H9 (cell line): ENCODE results near the gene DUSP1. TPM values are rescaled to one million over a fixed set of nuclear protein-coding genes. Genes with fewer than 3 reads are reported as not detected.

Experiments used
- DNase-seq: peaks from one replicate; pipeline ENCODE4 v3.0.0-alpha.2; 2017
- H2AFZ ChIP-seq: one replicate; pipeline ENCODE4 v1.6.1; 2013; ENCODE audit warnings: mild to moderate bottlenecking, low read length, control low read depth, moderate library complexity
- H2AK5ac ChIP-seq: 2 replicates; pipeline ENCODE4 v1.6.1; 2013; ENCODE audit warnings: low read length, control low read depth, mixed read lengths; ENCODE audit not compliant: insufficient read length
- H2BK120ac ChIP-seq: one replicate; pipeline ENCODE4 v1.6.1; 2013; ENCODE audit warnings: low read depth, mild to moderate bottlenecking, low read length, control low read depth, inconsistent platforms; ENCODE audit not compliant: poor library complexity, severe bottlenecking
- H2BK12ac ChIP-seq: 2 replicates; pipeline ENCODE4 v1.6.1; 2013; ENCODE audit warnings: low read length, control low read depth, mixed read lengths, low read depth; ENCODE audit not compliant: insufficient read length
- H2BK15ac ChIP-seq: 2 replicates; pipeline ENCODE4 v1.6.1; 2013; ENCODE audit warnings: low read depth, low read length, control low read depth
- H2BK20ac ChIP-seq: one replicate; pipeline ENCODE4 v1.6.1; 2013; ENCODE audit warnings: low read depth, mild to moderate bottlenecking, low read length, control low read depth, inconsistent platforms; ENCODE audit not compliant: poor library complexity, severe bottlenecking
- H2BK5ac ChIP-seq: 2 replicates; pipeline ENCODE4 v1.6.1; 2013; ENCODE audit warnings: low read length, control low read depth, mixed read lengths; ENCODE audit not compliant: insufficient read length
- H3K14ac ChIP-seq: 2 replicates; pipeline ENCODE4 v1.6.1; 2013; ENCODE audit warnings: low read length, control low read depth; ENCODE audit not compliant: insufficient read depth
- H3K18ac ChIP-seq: 2 replicates; pipeline ENCODE4 v1.6.1; 2013; ENCODE audit warnings: low read depth, mild to moderate bottlenecking, mixed read lengths, low read length, control low read depth; ENCODE audit not compliant: insufficient read length
- H3K23ac ChIP-seq: 2 replicates; pipeline ENCODE4 v1.6.1; 2013; ENCODE audit warnings: low read length, control low read depth, mixed read lengths, low read depth; ENCODE audit not compliant: insufficient read length
- H3K23me2 ChIP-seq: 2 replicates; pipeline ENCODE4 v1.6.1; 2013; ENCODE audit warnings: low read depth, mild to moderate bottlenecking, mixed read lengths, low read length, control low read depth; ENCODE audit not compliant: insufficient read length, poor library complexity, severe bottlenecking
- H3K27ac ChIP-seq: 2 replicates; pipeline ENCODE4 v1.5.1; 2013; ENCODE audit warnings: low read length, control low read depth, mixed read lengths, low read depth; ENCODE audit not compliant: insufficient read length
- H3K27me3 ChIP-seq: 2 replicates; pipeline ENCODE4 v1.6.1; 2013; ENCODE audit warnings: low read length, control low read depth, inconsistent platforms; ENCODE audit not compliant: insufficient read depth
- H3K4ac ChIP-seq: 2 replicates; pipeline ENCODE4 v1.6.1; 2013; ENCODE audit warnings: low read depth, mild to moderate bottlenecking, control low read depth, inconsistent platforms, low read length, moderate library complexity
- H3K4me1 ChIP-seq: 2 replicates; pipeline ENCODE4 v1.6.1; 2013; ENCODE audit warnings: low read length, control low read depth, inconsistent platforms; ENCODE audit not compliant: insufficient read depth
- H3K4me2 ChIP-seq: 2 replicates; pipeline ENCODE4 v1.6.1; 2013; ENCODE audit warnings: low read length, control low read depth, mixed read lengths; ENCODE audit not compliant: insufficient read length, insufficient read depth
- H3K56ac ChIP-seq: 2 replicates; pipeline ENCODE4 v1.6.1; 2013; ENCODE audit warnings: low read depth, mild to moderate bottlenecking, mixed read lengths, low read length, control low read depth; ENCODE audit not compliant: insufficient read length
- H3K79me1 ChIP-seq: 2 replicates; pipeline ENCODE4 v1.6.1; 2013; ENCODE audit warnings: low read depth, mild to moderate bottlenecking, moderate library complexity, low read length, control low read depth, inconsistent platforms; ENCODE audit not compliant: insufficient read depth, poor library complexity, severe bottlenecking
- H3K79me2 ChIP-seq: 2 replicates; pipeline ENCODE4 v1.6.1; 2013; ENCODE audit warnings: low read length, control low read depth, inconsistent platforms; ENCODE audit not compliant: insufficient read depth
- H3K9ac ChIP-seq: 2 replicates; pipeline ENCODE4 v1.6.1; 2013; ENCODE audit warnings: low read length, control low read depth, mixed read lengths; ENCODE audit not compliant: insufficient read length; ENCODE audit errors: extremely low read depth
- H3K9me3 ChIP-seq: one replicate; pipeline ENCODE4 v1.6.1; 2013; ENCODE audit warnings: low read depth, low read length, inconsistent platforms; ENCODE audit not compliant: control insufficient read depth
- H3T11ph ChIP-seq: one replicate; pipeline ENCODE4 v1.6.1; 2013; ENCODE audit warnings: mild to moderate bottlenecking, low read length, control low read depth, inconsistent platforms
- H4K20me1 ChIP-seq: one replicate; pipeline ENCODE4 v1.6.1; 2013; ENCODE audit not compliant: control insufficient read depth, insufficient read length, insufficient read depth
- H4K5ac ChIP-seq: 2 replicates; pipeline ENCODE4 v1.6.1; 2013; ENCODE audit warnings: low read depth, mild to moderate bottlenecking, mixed read lengths, low read length, control low read depth; ENCODE audit not compliant: insufficient read length
- H4K8ac ChIP-seq: replicated peaks from 2 replicates; pipeline ENCODE4 v1.6.1; 2013; ENCODE audit warnings: low read length, control low read depth, mixed read lengths, low read depth; ENCODE audit not compliant: insufficient read length
- H4K91ac ChIP-seq: 2 replicates; pipeline ENCODE4 v1.6.1; 2013; ENCODE audit warnings: low read depth, mild to moderate bottlenecking, moderate library complexity, mixed read lengths, low read length, control low read depth; ENCODE audit not compliant: insufficient read length
- H3K27ac Mint-ChIP-seq, 3 experiments: 2 replicates in 2 of 3; 3 replicates in 1 of 3; pipeline ENCODE4 v1.8.0; 2020 to 2021; ENCODE audit warnings: mixed read lengths in 3 of 3, mild to moderate bottlenecking in 1 of 3, moderate library complexity in 1 of 3
- H3K27me3 Mint-ChIP-seq: 2 replicates; pipeline ENCODE4 v1.8.0; 2021; ENCODE audit warnings: low read depth, mild to moderate bottlenecking, moderate library complexity, mixed read lengths
- H3K36me3 Mint-ChIP-seq, 3 experiments: 2 replicates in 2 of 3; 3 replicates in 1 of 3; pipeline ENCODE4 v1.8.0; 2020 to 2021; ENCODE audit warnings: low read depth in 3 of 3, mixed read lengths in 3 of 3; ENCODE audit not compliant: insufficient read depth in 1 of 3
- H3K4me1 Mint-ChIP-seq, 2 experiments: 2 replicates each; pipeline ENCODE4 v1.8.0; 2020; ENCODE audit warnings: mixed read lengths in 2 of 2
- H3K4me3 Mint-ChIP-seq, 2 experiments: 2 replicates in 1 of 2; 3 replicates in 1 of 2; pipeline ENCODE4 v1.8.0; 2020 to 2021; ENCODE audit warnings: mild to moderate bottlenecking in 2 of 2, mixed read lengths in 2 of 2, moderate library complexity in 1 of 2
- H3K9me3 Mint-ChIP-seq, 2 experiments: 2 replicates in 1 of 2; 3 replicates in 1 of 2; pipeline ENCODE4 v1.8.0; 2020; ENCODE audit warnings: mild to moderate bottlenecking in 2 of 2, mixed read lengths in 2 of 2, moderate library complexity in 1 of 2
- CTCF ChIP-seq: fragments of 200-600 bp; sonication (generic); conservative IDR thresholded peaks from 3 replicates; pipeline ENCODE4 v1.8.0; 2021; ENCODE audit warnings: antibody characterized with exemption, mild to moderate bottlenecking
- WGBS: extraction: QIAGEN DNeasy Blood & Tissue Kit; methylation state at CpG from one replicate; pipeline ENCODE4 v1.1.7; 2013; ENCODE audit warnings: missing lambda C conversion rate, low lambda C conversion rate, mixed read lengths; ENCODE audit not compliant: insufficient read length; ENCODE audit errors: extremely low coverage; 5-methylcytosine and 5-hydroxymethylcytosine counted together
- total RNA-seq: library from RNA; stranded (reverse); gene quantifications from 2 replicates; pipeline ENCODE4 v1.2.1, GENCODE V29; 2021

Gene DUSP1
- total RNA-seq, 1 experiment from 2014 or later, result 10.9 TPM

GRCh38 chr5:172739375-172739774 is 31.6 kb downstream of the DUSP1 start:
- Histone ChIP-seq H3K23ac (no peak overlapping the region), H4K8ac (no peak overlapping the region), H3K14ac (no peak overlapping the region), H2BK20ac (no peak overlapping the region), H4K91ac (no peak overlapping the region), H3K9ac (no peak overlapping the region), H3K79me2 (no peaks in the 10 kb centered on the region), H3K56ac (no peak overlapping the region), H3K23me2 (no peaks in the 10 kb centered on the region), H2BK12ac (no peak overlapping the region), H3K27me3 (no peaks in the 10 kb centered on the region), H3K4me2 (no peak overlapping the region), H3K4me1 (no peaks in the 10 kb centered on the region), H2BK120ac (no peak overlapping the region), H3K18ac (no peak overlapping the region), H3K79me1 (no peaks in the 10 kb centered on the region), H3K9me3 (no peaks in the 10 kb centered on the region), H2AK5ac (no peak overlapping the region), H3K4ac (no peak overlapping the region), H3T11ph (no peak overlapping the region), H4K20me1 (no peaks in the 10 kb centered on the region), H3K27ac (no peak overlapping the region), H2BK15ac (no peak overlapping the region), H2BK5ac (no peak overlapping the region), H4K5ac (no peak overlapping the region), H2AFZ (no peak overlapping the region)
- Mint-ChIP-seq H3K36me3 (no peaks in the 10 kb centered on the region), H3K4me3 (no peak overlapping the region), H3K27ac (no peak overlapping the region), H3K27me3 (peaks cover 8% of the 10 kb centered on the region; the same call in 1 of the 2 replicates), H3K4me1 (no peaks in the 10 kb centered on the region), H3K9me3 (no peaks in the 10 kb centered on the region)
- no CpG with 5 or more reads among the region's 6 CpGs for WGBS
- DNase-seq, result no peak
- TF ChIP-seq CTCF, result no peak
